Fibroblast of skin of right biceps (primary cell): Measurements from ENCODE around the gene TUNAR.

Experiments used
- DNase-seq: peaks from one replicate; pipeline ENCODE4 v3.0.0-alpha.2; 2013

The TUNAR gene

DNA sequence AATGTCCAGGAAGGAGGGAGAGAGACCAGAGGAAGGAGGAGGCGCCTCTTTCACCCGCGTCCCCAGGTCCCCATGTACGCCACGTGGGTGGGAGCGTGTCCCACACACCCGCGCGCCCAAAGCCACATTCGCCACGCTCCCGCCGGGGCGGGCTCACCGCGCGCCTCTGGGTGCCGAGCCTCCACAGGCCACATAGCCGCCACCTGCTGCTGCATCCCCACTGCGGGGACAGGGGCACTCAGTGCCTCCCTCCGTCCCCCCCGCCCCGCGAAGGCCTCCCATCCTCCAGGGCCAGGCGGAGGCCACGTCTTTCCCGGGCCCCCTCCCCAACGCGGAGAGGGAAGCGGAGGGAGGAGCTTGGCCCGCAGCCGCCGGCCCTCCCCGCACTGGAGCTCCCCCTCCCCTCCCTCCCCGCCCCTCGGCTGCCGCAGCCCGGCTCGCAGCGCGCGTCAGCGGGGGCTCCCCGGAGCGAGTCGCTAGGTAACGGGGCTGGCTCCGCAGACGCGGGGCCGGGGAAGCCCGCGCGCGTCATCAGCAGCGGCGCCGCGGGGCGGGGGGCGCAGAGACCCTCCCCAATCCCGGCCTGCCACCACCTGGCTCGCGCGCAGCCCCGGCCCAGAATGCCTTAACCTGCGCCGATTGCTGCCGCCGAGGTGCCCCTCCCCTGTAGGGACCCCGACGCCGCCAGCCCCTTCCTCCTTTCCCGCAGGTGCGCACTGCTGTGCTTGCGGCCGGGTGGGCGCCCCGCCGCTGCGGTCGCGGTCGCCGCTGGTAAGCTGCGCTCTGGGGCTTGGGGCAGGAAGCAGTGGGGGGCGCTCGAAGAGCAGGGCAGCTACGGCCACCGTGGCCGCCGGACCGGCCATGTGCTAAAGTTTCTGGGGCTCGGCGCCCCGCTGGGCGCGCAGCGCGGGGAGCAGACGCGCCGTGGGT, 536 bp upstream of the TUNAR start:
- DNase-seq = no peak

GRCh38 chr14:95877633-95878032, 1.0 kb downstream of the TUNAR start:
- no peak for DNase-seq

DNA sequence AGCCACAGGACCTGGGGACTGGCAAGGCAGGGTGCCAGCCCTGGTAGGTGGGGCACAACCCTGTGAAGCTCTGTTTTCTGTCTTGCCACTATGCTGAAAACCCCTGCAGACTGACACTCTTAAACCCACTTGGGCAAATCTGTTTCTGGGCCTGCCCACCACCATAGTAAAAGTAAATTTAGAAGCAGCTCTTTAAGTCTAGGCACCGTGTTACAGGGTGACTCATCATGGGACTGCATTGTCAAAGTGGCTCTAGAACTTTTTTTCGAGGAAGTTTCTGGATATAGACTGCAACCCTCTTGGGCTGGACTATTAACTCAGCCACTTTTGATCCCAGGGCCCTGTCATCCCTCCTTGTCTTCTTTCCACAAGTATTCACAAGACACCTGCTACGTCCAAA, 7.7 kb downstream of the TUNAR start:
- DNase-seq = no peak

DNA sequence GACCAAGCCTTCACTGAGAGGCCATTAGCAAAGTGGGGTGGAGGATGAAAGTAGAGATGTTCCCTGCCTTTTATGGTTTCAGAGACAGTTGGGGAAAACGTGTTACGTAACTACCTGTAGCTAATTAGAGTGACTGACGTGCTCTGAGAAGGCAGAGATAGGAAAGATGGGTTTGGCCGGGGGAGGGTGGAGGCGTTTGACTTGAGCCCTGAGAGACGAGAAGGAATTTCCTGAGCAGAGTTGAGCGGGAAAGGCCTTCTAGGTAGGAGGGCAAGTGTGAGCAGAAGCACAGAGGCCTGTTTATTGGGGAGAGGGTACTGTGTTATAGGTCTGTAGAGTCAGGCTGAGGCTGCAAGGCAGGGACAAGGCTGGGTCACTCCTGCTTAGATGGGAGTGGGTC, 8.6 kb downstream of the TUNAR start:
- DNase-seq = no peak

DNA sequence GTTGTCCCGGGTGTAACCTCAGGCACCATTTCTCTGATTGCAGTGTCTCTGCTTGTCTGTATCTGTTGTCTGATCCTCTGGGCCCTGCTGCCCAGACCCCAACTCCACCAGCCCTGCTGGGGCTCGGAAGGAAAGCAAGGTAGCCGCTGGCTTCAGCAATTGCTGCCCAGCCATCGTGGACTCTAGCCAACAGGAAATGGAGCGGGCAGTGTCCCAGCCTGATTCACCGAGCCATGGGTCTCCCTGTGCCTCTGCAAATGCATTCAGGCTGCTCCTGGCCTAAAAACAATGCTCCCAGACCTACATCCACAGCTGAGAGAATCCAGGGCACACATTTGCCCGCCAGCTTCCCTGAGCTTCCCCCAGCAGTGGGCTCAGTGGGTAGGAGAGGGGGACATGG, 9.2 kb downstream of the TUNAR start:
- DNase-seq = no peak

- DNase-seq = no peak
Measured at GRCh38 chr14:95886366-95887056, 9.9 kb downstream of the TUNAR start.

GRCh38 chr14:95887351-95887750, 10.7 kb downstream of the TUNAR start:
- DNase-seq = no peak

GRCh38 chr14:95889236-95889979, 12.8 kb downstream of the TUNAR start:
- DNase-seq = no peak

DNA sequence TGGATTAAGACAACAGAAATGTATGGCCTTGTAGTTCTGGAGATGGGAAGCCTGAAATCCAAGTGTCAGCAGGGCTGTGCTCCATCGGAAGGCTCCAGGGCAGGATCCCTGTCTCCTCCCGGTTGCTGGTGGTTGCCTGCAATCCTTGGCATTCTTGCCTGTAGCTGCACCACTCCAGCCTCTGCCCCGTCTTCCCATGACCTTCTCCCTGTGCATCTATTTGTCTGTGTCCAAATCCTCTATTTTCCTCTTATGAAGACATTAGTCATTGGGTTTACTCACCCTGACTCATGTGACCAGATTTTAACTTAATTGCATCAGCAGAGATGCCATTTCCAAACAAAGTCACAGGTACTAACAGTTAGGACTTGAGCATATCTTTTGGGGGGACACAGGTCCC, 15.1 kb downstream of the TUNAR start:
- peak; percentile 81 for DNase-seq

- DNase-seq = no peak
Measured at GRCh38 chr14:95892142-95892541, 15.5 kb downstream of the TUNAR start.

- no peak for DNase-seq
Measured at GRCh38 chr14:95895720-95896119, 19.1 kb downstream of the TUNAR start.

DNA sequence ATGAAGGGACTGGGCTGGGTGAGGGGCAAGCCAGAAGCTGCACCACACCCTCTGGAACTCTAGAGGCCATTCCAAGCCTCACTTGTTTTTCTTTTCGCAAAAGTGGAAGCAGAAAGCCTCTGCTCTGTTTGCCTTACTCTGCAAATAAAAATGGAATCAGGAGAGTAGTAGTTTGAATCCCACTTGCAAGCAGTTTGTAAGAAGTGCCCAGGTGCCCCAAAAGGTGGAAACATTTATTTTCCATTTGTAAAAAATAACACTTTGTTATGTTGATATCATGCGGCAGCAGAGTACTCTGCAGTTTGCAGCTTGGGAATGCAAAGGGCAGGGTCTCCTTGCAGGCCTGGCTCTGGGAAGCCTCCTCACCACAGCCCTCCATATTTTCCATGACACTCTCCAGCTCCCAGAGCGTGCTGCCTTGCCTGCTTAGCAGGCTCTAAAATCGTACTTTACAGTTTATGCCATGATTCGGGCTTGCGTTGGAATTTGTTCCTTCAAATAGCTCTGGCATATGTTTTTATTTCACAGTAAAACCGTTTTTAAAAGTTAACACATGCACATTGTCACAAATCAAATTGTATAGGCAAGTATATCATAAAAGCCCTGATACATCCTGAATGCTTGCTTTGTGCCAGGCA, 20.0 kb downstream of the TUNAR start:
- DNase-seq = no peak

GRCh38 chr14:95897280-95897679, 20.6 kb downstream of the TUNAR start:
- no peak for DNase-seq

- peak; percentile 27 for DNase-seq
Measured at GRCh38 chr14:95901054-95901453, 24.4 kb downstream of the TUNAR start.

GRCh38 chr14:95902273-95902826, 25.7 kb downstream of the TUNAR start:
- no peak for DNase-seq

GRCh38 chr14:95903165-95903564, 26.5 kb downstream of the TUNAR start:
- no peak for DNase-seq

DNA sequence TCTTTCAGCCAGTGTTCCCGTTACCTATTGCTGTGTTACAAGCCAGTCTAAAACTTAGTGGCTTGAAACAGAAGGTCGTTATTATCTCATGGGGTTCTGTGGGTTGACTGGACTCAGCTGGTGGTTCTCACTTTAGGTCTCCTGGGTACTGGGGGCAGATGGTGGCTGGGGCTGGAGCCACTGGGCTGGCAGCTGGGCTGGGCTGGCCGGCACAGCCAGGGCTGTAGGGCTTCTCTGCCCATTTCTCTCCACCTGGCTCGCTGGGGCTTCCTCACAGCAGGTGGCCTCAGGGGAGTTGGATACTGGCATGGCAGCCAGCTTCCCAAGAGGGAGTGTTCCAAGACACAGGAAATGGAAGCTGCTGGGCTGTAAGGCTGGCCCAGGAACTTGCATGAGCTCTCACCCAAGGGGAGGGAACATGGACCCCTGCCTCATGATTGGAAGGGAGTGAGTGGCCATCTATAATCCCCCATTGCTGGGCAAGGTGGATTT, 27.0 kb downstream of the TUNAR start:
- no peak for DNase-seq

DNA sequence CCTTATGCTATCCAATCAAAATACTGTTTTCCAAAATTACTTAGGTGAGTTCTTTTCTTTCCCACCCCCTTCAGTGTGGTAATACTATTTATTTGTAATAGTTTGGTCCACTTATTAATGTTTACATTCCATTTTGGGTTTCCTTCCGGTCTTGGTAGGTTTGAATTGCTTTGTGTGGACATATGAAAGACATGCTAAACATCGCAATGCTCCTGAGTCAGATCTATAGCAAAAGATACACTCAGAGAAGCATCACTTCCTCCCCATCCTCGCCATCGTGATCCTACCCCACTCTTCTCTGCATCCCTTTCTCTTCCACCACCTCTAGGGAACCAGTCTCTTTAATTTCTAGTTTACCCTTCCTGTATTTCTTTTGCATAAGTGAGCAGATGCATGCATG, 30.0 kb downstream of the TUNAR start:
- DNase-seq = no peak

GRCh38 chr14:95910628-95911027, 34.0 kb downstream of the TUNAR start:
- no peak for DNase-seq

GRCh38 chr14:95911456-95911855, 34.8 kb downstream of the TUNAR start:
- no peak for DNase-seq

GRCh38 chr14:95915330-95915729, 38.7 kb downstream of the TUNAR start:
- DNase-seq = no peak

- no peak for DNase-seq
Measured at GRCh38 chr14:95918466-95918865, 41.8 kb downstream of the TUNAR start.
